Stimulated activated CD4-positive, alpha-beta T cell treated with anti-CD3 and anti-CD28 coated beads, Interleukin-15, amount 100 ng/mL, for 24 hours (primary cell): ENCODE data around the gene FAM118B.
A peak's percentile ranks its signal among the peaks of the same experiment; 100 is the strongest.

Experiments used
- DNase-seq: peaks from one replicate; pipeline ENCODE4 v3.0.0-alpha.2; 2020

FAM118B gene

GRCh38 chr11:126211236-126212088, at the start of gene FAM118B, which contains the start of gene RPUSD4:
FAM118B (plus strand) TSS chr11:126211782; CDS start chr11:126235002, 23,220 bp downstream.
RPUSD4 (minus strand) TSS chr11:126211650; CDS start chr11:126211638, 12 bp downstream.
- peak; percentile 99 for DNase-seq

- DNase-seq = no peak
Measured at GRCh38 chr11:126162306-126163030, 49.1 kb upstream of the FAM118B start.

GRCh38 chr11:126163074-126163700, 48.4 kb upstream of the FAM118B start:
- no peak for DNase-seq

GRCh38 chr11:126163779-126164178, 47.8 kb upstream of the FAM118B start:
- DNase-seq = no peak

GRCh38 chr11:126164781-126165180, 46.8 kb upstream of the FAM118B start:
- no peak for DNase-seq

GRCh38 chr11:126165311-126165720, 46.3 kb upstream of the FAM118B start:
- DNase-seq = no peak

- no peak for DNase-seq
Measured at GRCh38 chr11:126165757-126166156, 45.8 kb upstream of the FAM118B start.

GRCh38 chr11:126166413-126166812, 45.2 kb upstream of the FAM118B start:
- DNase-seq = no peak

- DNase-seq = no peak
Measured at GRCh38 chr11:126167488-126167887, 44.1 kb upstream of the FAM118B start.

- no peak for DNase-seq
Measured at GRCh38 chr11:126169291-126169690, 42.3 kb upstream of the FAM118B start.

- no peak for DNase-seq
Measured at GRCh38 chr11:126172596-126173038, 39.0 kb upstream of the FAM118B start.

- no peak for DNase-seq
Measured at GRCh38 chr11:126173257-126173656, 38.3 kb upstream of the FAM118B start.

GRCh38 chr11:126174816-126175215, 36.8 kb upstream of the FAM118B start:
- no peak for DNase-seq

- DNase-seq = no peak
Measured at GRCh38 chr11:126175393-126175792, 36.2 kb upstream of the FAM118B start.

- DNase-seq = no peak
Measured at GRCh38 chr11:126176853-126177470, 34.6 kb upstream of the FAM118B start.

GRCh38 chr11:126181939-126182730, 29.4 kb upstream of the FAM118B start:
- no peak for DNase-seq

GRCh38 chr11:126182787-126183445, 28.7 kb upstream of the FAM118B start:
- DNase-seq = no peak

- no peak for DNase-seq
Measured at GRCh38 chr11:126185259-126186024, 26.1 kb upstream of the FAM118B start.

- no peak for DNase-seq
Measured at GRCh38 chr11:126186025-126186698, 25.4 kb upstream of the FAM118B start.
